Measurements from ENCODE around the gene COL4A2.

DNA sequence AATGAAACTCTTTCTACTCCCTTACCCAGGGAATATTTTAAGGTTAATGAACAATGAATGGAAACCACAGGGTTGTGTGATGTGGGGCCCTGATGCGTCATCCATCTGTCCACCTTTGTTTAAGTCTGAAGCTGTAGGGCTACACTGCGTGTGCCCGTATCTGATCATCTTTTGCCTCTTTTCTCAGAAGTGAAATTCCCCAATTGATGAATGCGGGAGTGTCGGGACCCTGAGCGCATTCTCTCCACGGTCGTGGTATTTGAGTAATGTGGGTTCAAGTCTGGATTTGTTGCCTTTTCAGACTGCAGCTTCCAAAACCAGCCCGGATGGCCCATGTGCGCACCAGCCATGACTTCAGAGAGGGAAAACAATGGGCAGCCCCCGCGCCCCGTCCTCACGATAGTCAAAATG, 112.3 kb downstream of the COL4A2 start:
- TF ChIP-seq, protein P1, sequence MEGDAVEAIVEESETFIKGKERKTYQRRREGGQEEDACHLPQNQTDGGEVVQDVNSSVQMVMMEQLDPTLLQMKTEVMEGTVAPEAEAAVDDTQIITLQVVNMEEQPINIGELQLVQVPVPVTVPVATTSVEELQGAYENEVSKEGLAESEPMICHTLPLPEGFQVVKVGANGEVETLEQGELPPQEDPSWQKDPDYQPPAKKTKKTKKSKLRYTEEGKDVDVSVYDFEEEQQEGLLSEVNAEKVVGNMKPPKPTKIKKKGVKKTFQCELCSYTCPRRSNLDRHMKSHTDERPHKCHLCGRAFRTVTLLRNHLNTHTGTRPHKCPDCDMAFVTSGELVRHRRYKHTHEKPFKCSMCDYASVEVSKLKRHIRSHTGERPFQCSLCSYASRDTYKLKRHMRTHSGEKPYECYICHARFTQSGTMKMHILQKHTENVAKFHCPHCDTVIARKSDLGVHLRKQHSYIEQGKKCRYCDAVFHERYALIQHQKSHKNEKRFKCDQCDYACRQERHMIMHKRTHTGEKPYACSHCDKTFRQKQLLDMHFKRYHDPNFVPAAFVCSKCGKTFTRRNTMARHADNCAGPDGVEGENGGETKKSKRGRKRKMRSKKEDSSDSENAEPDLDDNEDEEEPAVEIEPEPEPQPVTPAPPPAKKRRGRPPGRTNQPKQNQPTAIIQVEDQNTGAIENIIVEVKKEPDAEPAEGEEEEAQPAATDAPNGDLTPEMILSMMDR (IDR thresholded peaks at IDR 0.05; ENCODE audit: insufficient read depth, low read depth, low read length): no peak
- TF ChIP-seq EZH2 (IDR thresholded peaks at IDR 0.05; ENCODE audit: insufficient read depth, low read length): no peak

Measured in astrocyte (in vitro differentiated cells and primary cell).